OCI-LY1 (cell line): ENCODE data around the gene NCAM1.

Experiments used
- EZH2 ChIP-seq: fragments of 200-600 bp; sonication (generic), shearing (Covaris generic); IDR thresholded peaks from 2 replicates; pipeline ENCODE4 v1.8.0; 2017; ENCODE audit warnings: borderline replicate concordance, mixed run types, mild to moderate bottlenecking, antibody characterized with exemption, low read length, moderate library complexity, mixed read lengths
- TF ChIP-seq, protein P1 (sequence below): fragments of 200-600 bp; sonication (generic), shearing (Covaris generic); IDR thresholded peaks from 2 replicates; pipeline ENCODE4 v1.5.1; 2017; ENCODE audit warnings: mild to moderate bottlenecking, antibody characterized with exemption, low read length, moderate library complexity, mixed read lengths

DNA sequence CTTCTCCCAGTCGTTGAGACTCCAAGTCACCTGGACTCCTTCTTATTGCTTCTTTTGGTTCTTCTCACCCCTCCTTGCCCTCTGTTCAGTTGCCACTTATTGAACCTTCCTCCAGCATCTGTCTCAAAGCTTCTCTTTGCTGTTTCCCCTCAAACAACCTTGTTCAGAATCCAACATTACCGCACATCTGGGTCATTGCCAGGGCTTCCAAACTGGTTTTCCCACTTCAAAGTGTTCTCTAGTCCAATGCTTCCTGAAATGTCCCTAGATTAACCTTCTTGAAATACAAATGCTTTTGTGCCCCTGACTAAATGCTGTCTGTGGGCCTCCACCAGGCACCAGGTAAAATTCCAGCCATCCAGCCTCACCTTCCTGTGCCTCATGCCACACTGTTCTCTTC lies 252.3 kb downstream of the NCAM1 start:
- TF ChIP-seq, protein P1, sequence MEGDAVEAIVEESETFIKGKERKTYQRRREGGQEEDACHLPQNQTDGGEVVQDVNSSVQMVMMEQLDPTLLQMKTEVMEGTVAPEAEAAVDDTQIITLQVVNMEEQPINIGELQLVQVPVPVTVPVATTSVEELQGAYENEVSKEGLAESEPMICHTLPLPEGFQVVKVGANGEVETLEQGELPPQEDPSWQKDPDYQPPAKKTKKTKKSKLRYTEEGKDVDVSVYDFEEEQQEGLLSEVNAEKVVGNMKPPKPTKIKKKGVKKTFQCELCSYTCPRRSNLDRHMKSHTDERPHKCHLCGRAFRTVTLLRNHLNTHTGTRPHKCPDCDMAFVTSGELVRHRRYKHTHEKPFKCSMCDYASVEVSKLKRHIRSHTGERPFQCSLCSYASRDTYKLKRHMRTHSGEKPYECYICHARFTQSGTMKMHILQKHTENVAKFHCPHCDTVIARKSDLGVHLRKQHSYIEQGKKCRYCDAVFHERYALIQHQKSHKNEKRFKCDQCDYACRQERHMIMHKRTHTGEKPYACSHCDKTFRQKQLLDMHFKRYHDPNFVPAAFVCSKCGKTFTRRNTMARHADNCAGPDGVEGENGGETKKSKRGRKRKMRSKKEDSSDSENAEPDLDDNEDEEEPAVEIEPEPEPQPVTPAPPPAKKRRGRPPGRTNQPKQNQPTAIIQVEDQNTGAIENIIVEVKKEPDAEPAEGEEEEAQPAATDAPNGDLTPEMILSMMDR = no peak
- no peak for TF ChIP-seq EZH2
